Neural cell (in vitro differentiated cells): ENCODE results near the gene PCMTD2.

Experiments used
- CTCF ChIP-seq: fragments of 450-650 bp; IDR thresholded peaks from 2 replicates; pipeline ENCODE4 v1.5.1; 2014; ENCODE audit warnings: antibody characterized with exemption, mild to moderate bottlenecking, moderate library complexity; ENCODE audit not compliant: poor library complexity, severe bottlenecking
- EZH2 ChIP-seq: fragments of 200-600, 300-800 bp; shearing (Covaris generic), sonication (generic); IDR thresholded peaks from 2 replicates; pipeline ENCODE4 v1.6.1; 2014; ENCODE audit warnings: antibody characterized with exemption, low read length, borderline replicate concordance, mild to moderate bottlenecking; ENCODE audit not compliant: insufficient read depth, poor library complexity, severe bottlenecking

- no peak for TF ChIP-seq CTCF
- no peak for TF ChIP-seq EZH2
Observed at GRCh38 chr20:64222851-64223525, 32.6 kb upstream of the PCMTD2 start.
